PC-9 (cell line): Measurements from ENCODE around the gene SLC52A1. TPM values are rescaled to one million over a fixed set of nuclear protein-coding genes. Genes with fewer than 3 reads are reported as not detected.

Experiments used
- BruUV-seq: library from RNA; stranded (reverse); fragments of 400-500 nt; replicated peaks from 2 replicates; lab custom pipeline; 2021; lab: Mats Ljungman, UMichigan
- CTCF ChIA-PET: fragments of 300-600 bp; sonication (Branson Sonifier 250); formaldehyde crosslinking; loops from one replicate; lab custom pipeline; 2022; ENCODE audit warnings: antibody characterized with exemption; lab: Charles Lee
- POLR2A ChIA-PET: fragments of 300-600 bp; sonication (Branson Sonifier 250); formaldehyde crosslinking; loops from one replicate; lab custom pipeline; 2022; ENCODE audit warnings: antibody characterized with exemption; ENCODE audit not compliant: unreplicated experiment; lab: Charles Lee
- DNase-seq, 2 experiments: peaks; one replicate each; pipeline versions ENCODE4 v3.0.0 to v3.0.0-alpha.2; 2015 to 2022; ENCODE audit warnings: mixed read lengths in 1 of 2
- H2AFZ ChIP-seq: fragments of 200-600 bp; sonication (generic); 2 replicates; pipeline ENCODE4 v1.8.1; 2017; ENCODE audit warnings: antibody characterized with exemption
- H3F3A ChIP-seq: fragments of 200-600 bp; sonication (generic); 2 replicates; pipeline ENCODE4 v1.8.1; 2017; ENCODE audit warnings: antibody characterized with exemption, mild to moderate bottlenecking, low read depth; ENCODE audit not compliant: insufficient read depth
- H3K27ac ChIP-seq: fragments of 200-600 bp; sonication (generic); 2 replicates; pipeline ENCODE4 v1.6.1; 2016; ENCODE audit warnings: mixed run types
- H3K27me3 ChIP-seq: fragments of 200-600 bp; sonication (generic); 2 replicates; pipeline ENCODE4 v1.6.1; 2016; ENCODE audit warnings: low read depth, mixed run types; ENCODE audit not compliant: insufficient read depth
- H3K36me3 ChIP-seq: fragments of 200-600 bp; sonication (generic); 2 replicates; pipeline ENCODE4 v1.6.1; 2016; ENCODE audit warnings: low read depth, mixed run types
- H3K4me1 ChIP-seq: fragments of 200-600 bp; sonication (generic); replicated peaks from 2 replicates; pipeline ENCODE4 v1.6.1; 2016; ENCODE audit warnings: mixed run types; ENCODE audit not compliant: insufficient read depth
- H3K4me2 ChIP-seq: fragments of 200-600 bp; sonication (generic); 2 replicates; pipeline ENCODE4 v1.6.1; 2017; ENCODE audit warnings: mixed run types
- H3K4me3 ChIP-seq: fragments of 200-600 bp; sonication (generic); 2 replicates; pipeline ENCODE4 v1.6.1; 2016; ENCODE audit warnings: mixed run types
- H3K79me2 ChIP-seq: fragments of 200-600 bp; sonication (generic); 2 replicates; pipeline ENCODE4 v1.6.1; 2017; ENCODE audit warnings: low read depth, mixed run types
- H3K9me2 ChIP-seq: fragments of 200-600 bp; sonication (generic); 2 replicates; pipeline ENCODE4 v1.8.1; 2017; ENCODE audit warnings: mild to moderate bottlenecking; ENCODE audit not compliant: insufficient read depth
- H3K9me3 ChIP-seq: fragments of 200-600 bp; sonication (generic); 2 replicates; pipeline ENCODE4 v1.8.1; 2016; ENCODE audit warnings: low read depth; ENCODE audit not compliant: insufficient read depth
- H4K20me1 ChIP-seq: fragments of 200-600 bp; sonication (generic); 2 replicates; pipeline ENCODE4 v1.8.1; 2017; ENCODE audit not compliant: insufficient read depth
- EZH2 ChIP-seq: fragments of 200-600 bp; sonication (generic); IDR thresholded peaks from 2 replicates; pipeline ENCODE4 v1.8.0; 2017; ENCODE audit warnings: antibody characterized with exemption, low read depth
- intact Hi-C: fragments of 100-400 bp; cut with micrococcal nuclease; formaldehyde crosslinking; loops from one replicate; pipeline ENCODE4 v1.10.0; 2022; ENCODE audit not compliant: unreplicated experiment
- total RNA-seq: library from RNA; stranded (reverse); gene quantifications from 2 replicates; pipeline ENCODE4 v1.2.3, GENCODE V29; 2021
- TF ChIP-seq, protein P1 (sequence below): fragments of 200-600 bp; sonication (generic); conservative IDR thresholded peaks from 2 replicates; pipeline ENCODE4 v1.6.1; 2017; ENCODE audit warnings: mixed run types, antibody characterized with exemption, mild to moderate bottlenecking, moderate library complexity

Gene SLC52A1
- total RNA-seq, 1 experiment from 2014 or later: 0.28 TPM

DNA sequence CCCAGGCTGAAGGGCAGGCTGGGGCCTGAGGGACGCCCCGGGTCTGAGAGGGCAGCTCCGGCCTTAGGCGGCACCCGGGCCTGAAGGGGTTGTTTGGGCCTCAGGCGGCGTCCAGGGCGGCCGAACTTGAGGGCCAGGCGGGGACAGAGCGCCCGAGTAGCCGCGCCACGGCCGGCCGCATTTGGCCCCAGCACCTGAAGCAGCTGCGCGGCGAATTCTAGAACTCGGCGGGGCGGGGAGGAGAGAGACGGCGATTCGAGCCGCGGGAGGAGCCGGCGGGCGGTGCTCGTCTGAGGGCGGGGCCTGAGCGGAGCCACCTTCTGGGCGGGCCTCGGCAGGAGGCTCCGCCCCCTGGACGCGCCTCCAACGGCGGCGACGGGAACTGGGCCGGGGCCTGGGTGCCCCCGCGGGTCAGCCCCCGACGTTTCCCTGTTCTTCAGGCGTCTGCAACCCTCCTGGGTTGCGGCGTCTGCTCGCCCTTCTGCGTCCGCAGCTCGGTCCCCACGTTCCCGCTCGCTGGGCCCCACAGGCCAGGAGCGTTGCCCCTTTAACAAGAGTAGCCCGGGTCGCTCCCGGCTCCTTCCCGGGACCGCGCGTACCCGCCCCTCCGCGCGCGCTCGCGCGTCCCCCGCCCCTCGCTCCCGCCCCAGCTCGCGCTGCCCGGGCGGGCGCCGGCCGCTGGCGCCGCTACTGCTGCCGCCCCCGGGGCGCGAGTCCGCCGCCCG is 37.8 kb downstream of the SLC52A1 start, which contains the start of the genes INCA1 and KIF1C:
Gene INCA1, minus strand, starts transcription at position 221 of the 725 bp plus-strand sequence. CDS start 3,085 bp downstream, outside the sequence.
Gene KIF1C, plus strand, starts transcription at position 649 of the 725 bp plus-strand sequence. CDS start 2,297 bp downstream, outside the sequence.
- Histone ChIP-seq H2AFZ (peak within 1 kb of the TSS; percentile 90), H3K4me2 (peak within 1 kb of the TSS; percentile 97), H4K20me1 (peaks cover 5% of the 10 kb centered on the region), H3K27me3 (no peaks in the 10 kb centered on the region), H3K27ac (no peak within 1 kb of the TSS), H3K36me3 (0 out of 2 replicates have a peak, but pooled peaks cover 14% of the 10 kb centered on the region), H3K9me2 (no peaks in the 10 kb centered on the region), H3K4me1 (peaks cover 17% of the 10 kb centered on the region), H3K9me3 (no peaks in the 10 kb centered on the region), H3K4me3 (peak within 1 kb of the TSS; percentile 76), H3F3A (peaks cover 8% of the 10 kb centered on the region; the same call in 1 of the 2 replicates), H3K79me2 (peaks cover 22% of the 10 kb centered on the region)
- ChIA-PET POLR2A (interaction anchor here (0.6 to 0.7 kb wide), 2 partner anchors 11 to 88 kb away, joined by 4 read pairs; no protein-coding TSS in a partner anchor), CTCF (no interaction called here)
- DNase-seq: peak; percentile 74 to 97
- no TSS peak for BruUV-seq
- intact Hi-C loops: loop anchor here (1.0 kb wide), 1 partner anchor 49 kb away; the partner anchor contains the start of gene PFN1
- TF ChIP-seq, protein P1, sequence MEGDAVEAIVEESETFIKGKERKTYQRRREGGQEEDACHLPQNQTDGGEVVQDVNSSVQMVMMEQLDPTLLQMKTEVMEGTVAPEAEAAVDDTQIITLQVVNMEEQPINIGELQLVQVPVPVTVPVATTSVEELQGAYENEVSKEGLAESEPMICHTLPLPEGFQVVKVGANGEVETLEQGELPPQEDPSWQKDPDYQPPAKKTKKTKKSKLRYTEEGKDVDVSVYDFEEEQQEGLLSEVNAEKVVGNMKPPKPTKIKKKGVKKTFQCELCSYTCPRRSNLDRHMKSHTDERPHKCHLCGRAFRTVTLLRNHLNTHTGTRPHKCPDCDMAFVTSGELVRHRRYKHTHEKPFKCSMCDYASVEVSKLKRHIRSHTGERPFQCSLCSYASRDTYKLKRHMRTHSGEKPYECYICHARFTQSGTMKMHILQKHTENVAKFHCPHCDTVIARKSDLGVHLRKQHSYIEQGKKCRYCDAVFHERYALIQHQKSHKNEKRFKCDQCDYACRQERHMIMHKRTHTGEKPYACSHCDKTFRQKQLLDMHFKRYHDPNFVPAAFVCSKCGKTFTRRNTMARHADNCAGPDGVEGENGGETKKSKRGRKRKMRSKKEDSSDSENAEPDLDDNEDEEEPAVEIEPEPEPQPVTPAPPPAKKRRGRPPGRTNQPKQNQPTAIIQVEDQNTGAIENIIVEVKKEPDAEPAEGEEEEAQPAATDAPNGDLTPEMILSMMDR: no peak
- no peak for TF ChIP-seq EZH2

DNA sequence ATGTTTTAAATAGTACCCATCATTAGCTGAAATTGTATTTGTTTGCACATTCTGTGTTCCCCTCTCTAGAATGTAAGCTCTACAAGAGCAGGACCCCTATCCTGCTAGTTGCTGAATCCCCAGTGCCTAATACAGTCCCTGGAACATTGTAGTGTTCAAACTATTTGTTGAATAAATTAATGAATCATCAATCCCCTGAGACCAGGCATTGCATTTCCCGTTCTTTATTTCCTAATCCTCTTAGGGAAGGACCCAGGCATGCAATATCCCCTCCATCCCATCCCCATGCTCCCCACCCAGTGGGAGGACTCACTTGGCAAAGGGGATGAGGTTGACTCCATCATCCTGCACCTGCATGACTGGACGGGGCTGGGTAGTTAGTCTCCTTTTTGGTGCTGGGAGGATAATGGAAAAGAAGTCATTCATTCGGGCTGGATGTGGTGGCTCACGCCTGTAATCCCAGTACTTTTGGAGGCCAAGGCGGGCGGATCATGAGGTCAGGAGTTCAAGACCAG is 41.1 kb downstream of the SLC52A1 start:
- BruUV-seq: no TSS peak
- ChIA-PET POLR2A (interaction anchor here (0.9 kb wide), 1 partner anchor 256 kb away, joined by 7 read pairs; no protein-coding TSS in a partner anchor), CTCF (no interaction called here)

More for the DNA sequence above, 41.1 kb downstream of the SLC52A1 start:
- Histone ChIP-seq H3K4me2 (no peak overlapping the region), H3K4me1 (peaks cover 11% of the 10 kb centered on the region), H3K36me3 (no peaks in the 10 kb centered on the region), H3K9me3 (no peaks in the 10 kb centered on the region), H3F3A (peaks cover 18% of the 10 kb centered on the region; the same call in 1 of the 2 replicates), H3K27ac (no peak overlapping the region), H4K20me1 (no peaks in the 10 kb centered on the region; the same call in 1 of the 2 replicates), H3K4me3 (no peak overlapping the region), H3K9me2 (no peaks in the 10 kb centered on the region), H2AFZ (no peak overlapping the region), H3K79me2 (peaks cover 12% of the 10 kb centered on the region), H3K27me3 (no peaks in the 10 kb centered on the region)
- TF ChIP-seq, protein P1: no peak
- TF ChIP-seq EZH2: no peak
- DNase-seq: no peak
- intact Hi-C loops: no loop called here
